SK-N-SH (cell line): ENCODE results near the gene BOD1L1. TPM values are rescaled to one million over a fixed set of nuclear protein-coding genes. Genes with fewer than 3 reads are reported as not detected.

Experiments
- CTCF ChIA-PET: fragments of 300-600, 350-600 bp; formaldehyde crosslinking; extraction: SDS; loops from one replicate; lab custom pipeline; 2021; lab: Yijun Ruan, JAX
- POLR2A ChIA-PET: fragments of 350-600 bp; sonication (Branson Sonifier 250); formaldehyde crosslinking; extraction: SDS; loops from one replicate; lab custom pipeline; 2020; ENCODE audit warnings: antibody characterized with exemption, inconsistent platforms; lab: Yijun Ruan, JAX
- DNase-seq: peaks from one replicate; pipeline ENCODE4 v3.0.0; 2012
- H2AFZ ChIP-seq: fragments of 200-600 bp; sonication (generic); 2 replicates; pipeline ENCODE4 v1.8.1; 2016; ENCODE audit warnings: antibody characterized with exemption, mild to moderate bottlenecking, low read depth
- H3F3A ChIP-seq: fragments of 200-600 bp; sonication (generic); replicated peaks from 2 replicates; pipeline ENCODE3; 2016; ENCODE audit warnings: antibody characterized with exemption, mild to moderate bottlenecking; ENCODE audit not compliant: insufficient read depth
- H3K27ac ChIP-seq, 2 experiments: fragments of 200-500 bp in 1 of 2; fragments of 200-600 bp in 1 of 2; sonication (Bioruptor generic) in 1 of 2; sonication (generic), shearing (Covaris generic) in 1 of 2; 2 replicates each; pipeline versions ENCODE4 v1.5.1 to v1.6.1; 2014 to 2016; ENCODE audit warnings: low read depth in 2 of 2, inconsistent platforms in 1 of 2, low read length in 1 of 2, mild to moderate bottlenecking in 1 of 2, mixed read lengths in 1 of 2
- H3K27me3 ChIP-seq: fragments of 200-600 bp; sonication (generic), shearing (Covaris generic); 2 replicates; pipeline ENCODE4 v1.6.1; 2016; ENCODE audit warnings: mixed run types; ENCODE audit not compliant: insufficient read depth
- H3K36me3 ChIP-seq, 2 experiments: fragments of 200-500 bp in 1 of 2; fragments of 200-600 bp in 1 of 2; sonication (Bioruptor generic) in 1 of 2; sonication (generic) in 1 of 2; replicated peaks in 1 of 2; 2 replicates each; pipeline versions ENCODE3 to v1.5.1; 2014 to 2016; ENCODE audit warnings: low read length in 1 of 2, mild to moderate bottlenecking in 1 of 2; ENCODE audit not compliant: insufficient read depth in 2 of 2, control insufficient read depth in 1 of 2
- H3K4me1 ChIP-seq, 2 experiments: fragments of 200-500 bp in 1 of 2; fragments of 200-600 bp in 1 of 2; sonication (Bioruptor generic) in 1 of 2; sonication (generic), shearing (Covaris generic) in 1 of 2; 2 replicates each; pipeline versions ENCODE4 v1.5.1 to v1.6.1; 2014 to 2016; ENCODE audit warnings: low read depth in 1 of 2, low read length in 1 of 2, mixed run types in 1 of 2; ENCODE audit not compliant: insufficient read depth in 2 of 2, control insufficient read depth in 1 of 2
- H3K4me2 ChIP-seq: fragments of 200-600 bp; sonication (generic), shearing (Covaris generic); 2 replicates; pipeline ENCODE4 v1.6.1; 2017; ENCODE audit warnings: mixed run types
- H3K4me3 ChIP-seq, 2 experiments: fragments of 200-500 bp in 1 of 2; fragments of 200-600 bp in 1 of 2; sonication (Bioruptor generic) in 1 of 2; sonication (generic), shearing (Covaris generic) in 1 of 2; 2 replicates each; pipeline versions ENCODE4 v1.5.1 to v1.8.1; 2014 to 2016; ENCODE audit warnings: low read depth in 2 of 2, inconsistent platforms in 1 of 2, low read length in 1 of 2, mild to moderate bottlenecking in 1 of 2, mixed read lengths in 1 of 2, moderate library complexity in 1 of 2
- H3K79me2 ChIP-seq: fragments of 200-600 bp; sonication (generic); 2 replicates; pipeline ENCODE4 v1.8.1; 2017; ENCODE audit warnings: mild to moderate bottlenecking; ENCODE audit not compliant: insufficient read depth
- H3K9ac ChIP-seq: fragments of 200-600 bp; sonication (generic); 2 replicates; pipeline ENCODE4 v1.6.1; 2017; ENCODE audit warnings: mixed run types
- H3K9me2 ChIP-seq: fragments of 200-600 bp; sonication (generic); 2 replicates; pipeline ENCODE4 v1.6.1; 2017; ENCODE audit warnings: mixed run types
- H3K9me3 ChIP-seq: fragments of 200-600 bp; sonication (generic); 2 replicates; pipeline ENCODE4 v1.6.1; 2017; ENCODE audit warnings: mixed run types, mild to moderate bottlenecking, moderate library complexity
- H4K20me1 ChIP-seq: fragments of 200-600 bp; sonication (generic); 2 replicates; pipeline ENCODE4 v1.6.1; 2017; ENCODE audit warnings: mild to moderate bottlenecking, mixed run types; ENCODE audit not compliant: insufficient read depth
- CHD2 ChIP-seq: fragments of 150-350 bp; IDR thresholded peaks from 2 replicates; pipeline ENCODE4 v1.6.1; 2018; ENCODE audit warnings: low read length; ENCODE audit not compliant: partially characterized antibody
- ELF1 ChIP-seq: IDR thresholded peaks from 2 replicates; pipeline ENCODE4 v1.4.0; 2012
- EP300 ChIP-seq, 2 experiments: IDR thresholded peaks; 2 replicates each; pipeline versions ENCODE4 v1.4.0 to v1.6.1; 2012; ENCODE audit warnings: borderline replicate concordance in 1 of 2, low read depth in 1 of 2, low read length in 1 of 2
- EZH2phosphoT487 ChIP-seq: fragments of 200-600 bp; sonication (generic); IDR thresholded peaks from 2 replicates; pipeline ENCODE4 v1.6.1; 2017; ENCODE audit warnings: low read depth, mixed run types, mild to moderate bottlenecking, antibody characterized with exemption, moderate library complexity, borderline replicate concordance
- FOSL2 ChIP-seq: IDR thresholded peaks from 2 replicates; pipeline ENCODE4 v1.4.0; 2012; ENCODE audit warnings: low read depth, mild to moderate bottlenecking, moderate library complexity, borderline replicate concordance
- FOXM1 ChIP-seq: IDR thresholded peaks from 2 replicates; pipeline ENCODE4 v1.4.0; 2012; ENCODE audit warnings: low read depth, mild to moderate bottlenecking
- JUND ChIP-seq: IDR thresholded peaks from 2 replicates; pipeline ENCODE4 v1.4.0; 2012
- NFIC ChIP-seq: IDR thresholded peaks from 2 replicates; pipeline ENCODE4 v1.4.0; 2012; ENCODE audit warnings: borderline replicate concordance
- NRF1 ChIP-seq: IDR thresholded peaks from 2 replicates; pipeline ENCODE4 v1.6.1; 2012; ENCODE audit warnings: low read depth, mild to moderate bottlenecking, low read length
- RAD21 ChIP-seq: IDR thresholded peaks from 2 replicates; pipeline ENCODE4 v1.6.1; 2012; ENCODE audit warnings: mild to moderate bottlenecking, low read length
- RFX5 ChIP-seq: IDR thresholded peaks from 2 replicates; pipeline ENCODE4 v1.6.1; 2012; ENCODE audit warnings: mild to moderate bottlenecking, improper control_type of control experiment, low read length
- RXRA ChIP-seq: IDR thresholded peaks from 2 replicates; pipeline ENCODE4 v1.4.0; 2012; ENCODE audit warnings: low read depth, mild to moderate bottlenecking, borderline replicate concordance
- SIN3A ChIP-seq: IDR thresholded peaks from 2 replicates; pipeline ENCODE4 v1.6.1; 2012; ENCODE audit warnings: low read depth, mild to moderate bottlenecking, low read length, moderate library complexity, borderline replicate concordance
- SMC3 ChIP-seq: IDR thresholded peaks from 2 replicates; pipeline ENCODE4 v1.6.1; 2012; ENCODE audit warnings: low read depth, low read length, improper control_type of control experiment
- TCF12 ChIP-seq: IDR thresholded peaks from 2 replicates; pipeline ENCODE4 v1.4.0; 2012
- TEAD4 ChIP-seq: IDR thresholded peaks from 2 replicates; pipeline ENCODE4 v1.4.0; 2012; ENCODE audit warnings: mild to moderate bottlenecking, borderline replicate concordance; ENCODE audit not compliant: insufficient read depth
- WGBS: methylation state at CpG from one replicate; pipeline ENCODE4 v1.1.6; 2017; ENCODE audit warnings: low lambda C conversion rate; 5-methylcytosine and 5-hydroxymethylcytosine counted together
- polyA plus RNA-seq, 3 experiments: library from polyadenylated mRNA; depleted of rRNA; stranded (reverse); fragments of >200 nt; gene quantifications; 2 replicates each; pipeline ENCODE4 v1.2.3, GENCODE V29; 2012
- TF ChIP-seq, protein P1 (sequence below): fragments of 150-350 bp; IDR thresholded peaks from 2 replicates; pipeline ENCODE4 v1.6.1; 2016; ENCODE audit warnings: mild to moderate bottlenecking, low read depth, low read length
- TF ChIP-seq, protein P2 (sequence below): IDR thresholded peaks from 2 replicates; pipeline ENCODE4; 2012
- TF ChIP-seq, protein P3 (sequence below): IDR thresholded peaks from 2 replicates; pipeline ENCODE4 v1.4.0; 2012; ENCODE audit warnings: low read depth, borderline replicate concordance

The BOD1L1 gene
- polyA plus RNA-seq, 1 of the 3 experiments (the other 2 are of a cell fraction) = 12.5 TPM

DNA sequence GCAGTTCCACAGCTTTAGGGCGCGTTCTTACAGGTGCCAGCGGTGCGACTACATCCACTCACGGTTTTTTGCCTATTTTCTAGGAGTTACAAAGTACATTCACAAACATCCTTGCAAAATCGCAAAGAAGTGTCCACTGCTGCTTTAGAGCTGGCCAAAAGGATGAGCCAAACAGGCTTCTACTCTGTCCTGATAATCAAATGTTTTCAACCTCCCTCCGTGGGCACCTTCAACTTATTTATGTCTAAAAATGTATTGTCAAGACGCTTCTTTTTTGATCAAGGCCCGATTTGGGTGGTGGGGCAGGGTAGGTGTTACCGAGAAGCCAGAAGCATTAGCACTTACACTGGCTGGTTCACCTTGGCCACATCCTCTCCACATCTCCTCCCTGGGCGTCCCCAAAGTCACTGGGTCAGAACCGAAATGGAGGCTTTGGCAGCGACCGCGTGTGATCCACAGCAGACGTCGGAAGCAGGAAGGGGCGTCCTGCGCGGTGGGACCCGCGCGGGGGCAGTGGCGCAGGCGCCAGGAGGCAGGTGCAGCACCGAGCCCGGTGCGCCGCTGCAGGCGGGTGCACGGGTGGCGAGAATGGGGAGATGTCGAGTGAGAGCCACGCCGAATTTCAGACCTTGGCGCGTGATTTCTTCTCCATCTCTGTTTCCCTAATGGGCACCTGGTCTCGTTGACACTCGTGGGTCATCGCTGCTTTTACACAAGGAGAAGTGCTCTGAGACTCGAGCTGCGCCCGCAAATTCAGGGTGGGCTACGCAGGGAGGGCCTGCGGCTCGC lies 100.1 kb downstream of the BOD1L1 start:
- no peaks in the 10 kb centered on the region for H3K36me3 ChIP-seq
- peaks cover 93% of the 10 kb centered on the region for H3K27me3 ChIP-seq
- no peak overlapping the region for H3K4me2 ChIP-seq
- no peak overlapping the region for H3K9ac ChIP-seq
- ChIA-PET CTCF (interaction anchor here (0.9 kb wide), 1 partner anchor 15 kb away, joined by 3 read pairs; no protein-coding TSS in a partner anchor), POLR2A (no interaction called here)
- H3K9me2 ChIP-seq = no peaks in the 10 kb centered on the region
- no peaks in the 10 kb centered on the region for H4K20me1 ChIP-seq
- DNase-seq = peak; percentile 32
- H3K9me3 ChIP-seq = no peaks in the 10 kb centered on the region; the same call in 1 of the 2 replicates
- no peak overlapping the region for H2AFZ ChIP-seq
- H3K4me3 ChIP-seq = no peak overlapping the region
- H3K79me2 ChIP-seq = no peaks in the 10 kb centered on the region
- no peak overlapping the region for H3K27ac ChIP-seq
- WGBS = 6% methylated on average over 17 of the region's 46 CpGs
- peaks cover 3% of the 10 kb centered on the region for H3F3A ChIP-seq
- TF ChIP-seq, protein P1, sequence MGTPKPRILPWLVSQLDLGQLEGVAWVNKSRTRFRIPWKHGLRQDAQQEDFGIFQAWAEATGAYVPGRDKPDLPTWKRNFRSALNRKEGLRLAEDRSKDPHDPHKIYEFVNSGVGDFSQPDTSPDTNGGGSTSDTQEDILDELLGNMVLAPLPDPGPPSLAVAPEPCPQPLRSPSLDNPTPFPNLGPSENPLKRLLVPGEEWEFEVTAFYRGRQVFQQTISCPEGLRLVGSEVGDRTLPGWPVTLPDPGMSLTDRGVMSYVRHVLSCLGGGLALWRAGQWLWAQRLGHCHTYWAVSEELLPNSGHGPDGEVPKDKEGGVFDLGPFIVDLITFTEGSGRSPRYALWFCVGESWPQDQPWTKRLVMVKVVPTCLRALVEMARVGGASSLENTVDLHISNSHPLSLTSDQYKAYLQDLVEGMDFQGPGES = no peak
- TF ChIP-seq CHD2 (no peak), ELF1 (no peak), RAD21 (no peak), RFX5 (no peak), EP300 (IDR thresholded peaks at IDR 0.05; ENCODE audit: borderline replicate concordance in 1 of 2, low read depth in 1 of 2, low read length in 1 of 2) (no peak), JUND (no peak)
- TF ChIP-seq, protein P2, sequence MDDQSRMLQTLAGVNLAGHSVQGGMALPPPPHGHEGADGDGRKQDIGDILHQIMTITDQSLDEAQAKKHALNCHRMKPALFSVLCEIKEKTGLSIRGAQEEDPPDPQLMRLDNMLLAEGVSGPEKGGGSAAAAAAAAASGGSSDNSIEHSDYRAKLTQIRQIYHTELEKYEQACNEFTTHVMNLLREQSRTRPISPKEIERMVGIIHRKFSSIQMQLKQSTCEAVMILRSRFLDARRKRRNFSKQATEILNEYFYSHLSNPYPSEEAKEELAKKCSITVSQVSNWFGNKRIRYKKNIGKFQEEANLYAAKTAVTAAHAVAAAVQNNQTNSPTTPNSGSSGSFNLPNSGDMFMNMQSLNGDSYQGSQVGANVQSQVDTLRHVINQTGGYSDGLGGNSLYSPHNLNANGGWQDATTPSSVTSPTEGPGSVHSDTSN = no peak
- TF ChIP-seq, protein P3, sequence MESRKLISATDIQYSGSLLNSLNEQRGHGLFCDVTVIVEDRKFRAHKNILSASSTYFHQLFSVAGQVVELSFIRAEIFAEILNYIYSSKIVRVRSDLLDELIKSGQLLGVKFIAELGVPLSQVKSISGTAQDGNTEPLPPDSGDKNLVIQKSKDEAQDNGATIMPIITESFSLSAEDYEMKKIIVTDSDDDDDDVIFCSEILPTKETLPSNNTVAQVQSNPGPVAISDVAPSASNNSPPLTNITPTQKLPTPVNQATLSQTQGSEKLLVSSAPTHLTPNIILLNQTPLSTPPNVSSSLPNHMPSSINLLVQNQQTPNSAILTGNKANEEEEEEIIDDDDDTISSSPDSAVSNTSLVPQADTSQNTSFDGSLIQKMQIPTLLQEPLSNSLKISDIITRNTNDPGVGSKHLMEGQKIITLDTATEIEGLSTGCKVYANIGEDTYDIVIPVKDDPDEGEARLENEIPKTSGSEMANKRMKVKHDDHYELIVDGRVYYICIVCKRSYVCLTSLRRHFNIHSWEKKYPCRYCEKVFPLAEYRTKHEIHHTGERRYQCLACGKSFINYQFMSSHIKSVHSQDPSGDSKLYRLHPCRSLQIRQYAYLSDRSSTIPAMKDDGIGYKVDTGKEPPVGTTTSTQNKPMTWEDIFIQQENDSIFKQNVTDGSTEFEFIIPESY = no peak
- H3K4me1 ChIP-seq = no peaks in the 10 kb centered on the region; a peak in 1 of 4 replicates

DNA sequence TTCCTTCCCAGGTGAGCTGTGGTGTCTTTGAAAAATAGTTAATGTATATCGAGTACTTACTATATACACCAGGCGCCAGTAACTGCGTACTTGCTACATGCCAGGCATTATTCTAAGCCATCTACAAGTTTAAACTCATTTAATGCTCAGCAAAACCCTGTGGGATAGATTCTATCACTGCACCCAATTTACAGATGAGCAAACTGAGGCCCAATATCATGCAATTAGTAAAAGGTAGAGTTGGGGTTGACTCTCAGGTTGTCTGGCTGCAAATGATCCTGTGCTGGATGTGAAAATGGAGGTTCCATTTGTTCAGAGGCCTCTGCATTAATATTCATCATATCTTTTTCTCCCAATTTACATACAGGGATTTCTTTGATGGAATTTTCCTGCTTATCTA lies 100.9 kb downstream of the BOD1L1 start:
- no peaks in the 10 kb centered on the region for H3K9me2 ChIP-seq

More for the DNA sequence above, 100.9 kb downstream of the BOD1L1 start:
- Histone ChIP-seq H3F3A (no peaks in the 10 kb centered on the region), H3K9me3 (no peaks in the 10 kb centered on the region; the same call in 1 of the 2 replicates), H3K4me3 (no peak overlapping the region), H3K9ac (no peak overlapping the region), H4K20me1 (no peaks in the 10 kb centered on the region), H3K79me2 (no peaks in the 10 kb centered on the region), H3K4me1 (no peaks in the 10 kb centered on the region; a peak in 1 of 4 replicates), H3K36me3 (no peaks in the 10 kb centered on the region), H3K4me2 (no peak overlapping the region), H3K27me3 (peaks cover 92% of the 10 kb centered on the region), H3K27ac (no peak overlapping the region), H2AFZ (no peak overlapping the region)
- WGBS = 41% methylated on average over 3 of the region's 3 CpGs
- POLR2A ChIA-PET = no interaction called here
- DNase-seq = no peak
- CTCF ChIA-PET = interaction anchor here (0.9 to 1.0 kb wide), 2 partner anchors 14 to 16 kb away, joined by 3 read pairs; no protein-coding TSS in a partner anchor
- TF ChIP-seq TEAD4 (no peak), FOSL2 (no peak), SMC3 (no peak), EZH2phosphoT487 (no peak), JUND (no peak), TCF12 (no peak), RXRA (no peak), NRF1 (no peak), NFIC (no peak), SIN3A (no peak), FOXM1 (no peak)
- TF ChIP-seq, protein P2 = no peak
